Measurements from ENCODE around the gene MYH3. TPM values are rescaled to one million over a fixed set of nuclear protein-coding genes. Genes with fewer than 3 reads are reported as not detected.

The MYH3 gene
- total RNA-seq, 4 donors from 2014 or later: 1.2 to 1.5 (median 1.4) TPM

- 79 to 82% methylated on average over 9 of the region's 9 CpGs for WGBS, 2 donors
- H3K4me3 ChIP-seq (ENCODE audit: low read depth, poor library complexity, severe bottlenecking): no peak overlapping the region
- intact Hi-C loops (cut with DNase I; ENCODE audit: low total_unique reads): no loop called here
- TF ChIP-seq, protein P1, sequence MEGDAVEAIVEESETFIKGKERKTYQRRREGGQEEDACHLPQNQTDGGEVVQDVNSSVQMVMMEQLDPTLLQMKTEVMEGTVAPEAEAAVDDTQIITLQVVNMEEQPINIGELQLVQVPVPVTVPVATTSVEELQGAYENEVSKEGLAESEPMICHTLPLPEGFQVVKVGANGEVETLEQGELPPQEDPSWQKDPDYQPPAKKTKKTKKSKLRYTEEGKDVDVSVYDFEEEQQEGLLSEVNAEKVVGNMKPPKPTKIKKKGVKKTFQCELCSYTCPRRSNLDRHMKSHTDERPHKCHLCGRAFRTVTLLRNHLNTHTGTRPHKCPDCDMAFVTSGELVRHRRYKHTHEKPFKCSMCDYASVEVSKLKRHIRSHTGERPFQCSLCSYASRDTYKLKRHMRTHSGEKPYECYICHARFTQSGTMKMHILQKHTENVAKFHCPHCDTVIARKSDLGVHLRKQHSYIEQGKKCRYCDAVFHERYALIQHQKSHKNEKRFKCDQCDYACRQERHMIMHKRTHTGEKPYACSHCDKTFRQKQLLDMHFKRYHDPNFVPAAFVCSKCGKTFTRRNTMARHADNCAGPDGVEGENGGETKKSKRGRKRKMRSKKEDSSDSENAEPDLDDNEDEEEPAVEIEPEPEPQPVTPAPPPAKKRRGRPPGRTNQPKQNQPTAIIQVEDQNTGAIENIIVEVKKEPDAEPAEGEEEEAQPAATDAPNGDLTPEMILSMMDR (IDR thresholded peaks at IDR 0.05): no peak
- TF ChIP-seq POLR2A (IDR thresholded peaks at IDR 0.05): no peak
- no peak for DNase-seq (ENCODE audit: low spot score in 2 of 2)
Observed at GRCh38 chr17:10626390-10626789, 30.7 kb downstream of the MYH3 start.

DNA sequence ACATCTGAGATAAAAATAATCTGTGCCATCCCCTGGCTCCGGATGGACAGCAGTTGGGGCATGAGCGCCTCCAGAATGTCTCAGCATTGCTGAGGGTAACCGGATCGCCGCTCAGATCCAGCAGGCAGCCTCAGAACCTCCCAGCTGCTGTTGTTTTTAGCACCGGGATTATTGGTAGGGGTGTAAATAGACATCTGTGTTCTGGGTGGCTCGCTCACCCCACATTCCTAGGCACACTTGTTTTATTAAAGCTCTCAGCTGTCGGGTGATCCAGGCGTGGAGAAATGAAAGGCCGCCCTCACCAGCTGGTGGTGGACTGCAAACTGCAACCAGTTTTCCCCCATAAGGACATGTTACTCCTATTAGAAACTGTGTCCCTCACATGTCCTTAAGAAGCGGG, 32.1 kb downstream of the MYH3 start:
- no peak overlapping the region for H3K4me3 ChIP-seq (ENCODE audit: low read depth, poor library complexity, severe bottlenecking)
- no peak for DNase-seq (ENCODE audit: low spot score in 2 of 2)
- 75 to 76% methylated on average over 11 of the region's 11 CpGs for whole genome bisulfite sequencing, 2 donors
- intact Hi-C loops (cut with DNase I; ENCODE audit: low total_unique reads): no loop called here
- TF ChIP-seq, protein P1 (IDR thresholded peaks at IDR 0.05): no peak
- no peak for TF ChIP-seq POLR2A (IDR thresholded peaks at IDR 0.05)

- TF ChIP-seq, protein P1 (IDR thresholded peaks at IDR 0.05): no peak
- TF ChIP-seq POLR2A (IDR thresholded peaks at IDR 0.05): no peak
- DNase-seq (ENCODE audit: low spot score in 2 of 2): no peak
Observed at GRCh38 chr17:10623737-10624338, 33.3 kb downstream of the MYH3 start.

DNA sequence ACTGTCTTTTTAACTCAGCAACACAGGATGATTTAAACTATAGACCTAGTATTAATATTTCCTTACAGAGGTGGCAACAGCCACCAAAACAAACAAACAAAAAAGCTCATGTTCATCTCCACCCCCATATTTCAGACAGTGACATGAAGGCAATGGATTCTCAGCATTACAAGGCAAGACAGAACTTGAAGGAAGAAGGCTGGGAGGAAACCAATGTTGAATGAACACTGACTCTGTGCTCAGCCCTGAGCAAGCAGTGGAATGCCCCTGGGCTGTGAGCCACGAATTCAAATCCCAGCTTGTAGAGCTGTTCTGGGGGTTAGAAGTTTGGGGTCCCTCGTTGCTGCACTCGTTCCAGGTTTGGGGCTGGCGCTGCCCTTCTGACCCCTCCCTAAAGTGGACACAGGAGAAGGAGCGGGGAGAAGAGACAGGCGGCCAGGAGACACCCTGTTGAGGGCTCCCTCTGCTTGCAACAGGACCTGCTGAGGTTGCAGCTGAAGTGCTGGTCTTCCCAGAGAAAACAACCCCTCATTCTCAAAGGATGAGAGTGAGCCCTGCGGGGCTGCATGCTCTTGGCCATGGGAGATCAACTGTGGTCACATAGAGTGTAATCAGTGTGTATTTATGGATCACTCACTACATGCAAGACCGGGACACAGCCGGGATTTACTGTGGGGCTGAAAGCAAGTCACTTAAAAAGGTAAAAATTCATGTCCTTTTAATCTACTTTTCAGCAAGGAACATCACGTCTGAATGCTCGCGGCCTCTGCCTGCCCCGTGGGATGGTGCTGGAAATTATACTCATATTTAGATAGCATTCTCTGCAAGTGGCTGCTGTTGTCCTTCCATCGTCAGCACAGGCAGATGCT, 34.3 kb downstream of the MYH3 start:
- intact Hi-C loops (cut with DNase I; ENCODE audit: low total_unique reads): no loop called here
- TF ChIP-seq, protein P1 (IDR thresholded peaks at IDR 0.05): no peak
- no peak for TF ChIP-seq POLR2A (IDR thresholded peaks at IDR 0.05)
- WGBS, 2 donors: 48 to 60% methylated on average over 14 of the region's 14 CpGs
- no peak overlapping the region for H3K4me3 ChIP-seq (ENCODE audit: low read depth, poor library complexity, severe bottlenecking)
- DNase-seq (ENCODE audit: low spot score in 2 of 2): peak in 1 of 2 donors; percentile 26

More at GRCh38 chr17:10623737-10624338, 33.3 kb downstream of the MYH3 start:
- no peak overlapping the region for H3K4me3 ChIP-seq (ENCODE audit: low read depth, poor library complexity, severe bottlenecking)
- 52 to 58% methylated on average over 10 of the region's 10 CpGs for WGBS, 2 donors
- intact Hi-C loops (cut with DNase I; ENCODE audit: low total_unique reads): no loop called here

GRCh38 chr17:10621397-10621796, 35.7 kb downstream of the MYH3 start:
- WGBS, 2 donors: 59 to 82% methylated on average over 6 of the region's 6 CpGs
- TF ChIP-seq POLR2A (IDR thresholded peaks at IDR 0.05): no peak
- TF ChIP-seq, protein P1 (IDR thresholded peaks at IDR 0.05): no peak
- no peak overlapping the region for H3K4me3 ChIP-seq (ENCODE audit: low read depth, poor library complexity, severe bottlenecking)
- intact Hi-C loops (cut with DNase I; ENCODE audit: low total_unique reads): no loop called here
- no peak for DNase-seq (ENCODE audit: low spot score in 2 of 2)

Measured in lower leg skin (tissue), 4 donors.